ENCODE data around the gene INIP. TPM values are rescaled to one million over a fixed set of nuclear protein-coding genes. Genes with fewer than 3 reads are reported as not detected.

Gene INIP
- total RNA-seq, 1 donor from 2014 or later: 11.5 TPM

DNA sequence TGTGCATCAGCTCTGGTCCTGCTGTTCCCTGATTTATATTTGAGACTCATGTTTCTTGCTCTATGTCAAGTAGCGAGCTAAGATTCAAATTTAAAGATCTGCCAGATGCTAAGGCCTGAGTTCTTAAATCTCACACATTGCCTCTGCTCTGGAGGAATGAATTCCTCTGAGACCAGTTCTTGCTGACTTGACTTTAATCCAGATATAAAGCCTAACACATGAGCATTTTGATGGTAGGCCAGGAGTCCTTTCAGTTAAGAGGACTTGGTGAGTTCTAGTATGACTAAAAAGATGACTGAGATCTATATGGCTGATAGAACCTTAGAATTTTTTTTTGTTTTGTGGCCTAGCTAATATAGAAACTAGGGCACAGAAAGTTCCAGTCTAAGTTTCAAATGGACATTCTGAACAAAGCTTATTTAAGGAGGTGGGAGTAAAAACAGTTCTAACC is 1.3 kb upstream of the INIP start:
- peaks cover 5 to 13% (median 6%) of the 10 kb centered on the region in 3 donors for H3K4me1 ChIP-seq (ENCODE audit: control insufficient read depth in 3 of 3, insufficient read depth in 3 of 3, low read length in 3 of 3)
- H3K27ac ChIP-seq (ENCODE audit: low read depth, low read length): no peak overlapping the region
- no peaks in the 10 kb centered on the region for H3K27me3 ChIP-seq (ENCODE audit: control insufficient read depth in 3 of 3, insufficient read depth in 3 of 3, low read length in 3 of 3)
- no peaks in the 10 kb centered on the region for H3K9me3 ChIP-seq (ENCODE audit: control insufficient read depth in 3 of 3, low read length in 3 of 3)
- no peak overlapping the region for H3K4me3 ChIP-seq (ENCODE audit: low read length in 3 of 3)
- H3K36me3 ChIP-seq (ENCODE audit: control insufficient read depth in 3 of 3, insufficient read depth in 3 of 3, low read length in 3 of 3): peaks cover 0 to 6% (median 3%) of the 10 kb centered on the region in 3 donors
- no peak overlapping the region for H3K9ac ChIP-seq (ENCODE audit: low read depth in 1 of 3, low read length in 3 of 3)

DNA sequence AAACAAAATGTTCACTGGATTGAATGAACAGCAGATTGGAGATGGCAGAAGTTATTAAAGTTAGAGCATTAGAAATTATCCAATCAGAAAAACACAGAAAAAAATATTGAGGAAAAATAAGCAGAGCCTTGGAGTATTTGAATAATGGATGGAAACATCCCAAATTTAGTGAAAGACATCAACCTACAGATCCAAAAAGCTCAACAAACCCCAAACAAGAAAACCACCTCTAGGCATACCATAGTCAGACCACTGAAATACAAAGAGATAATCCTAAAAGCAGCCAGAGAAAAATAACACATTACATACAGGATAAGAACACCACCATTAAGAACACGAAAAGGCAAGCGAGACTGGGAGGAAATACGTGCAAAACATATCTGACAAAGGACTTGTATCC is 5.2 kb downstream of the INIP start:
- no peak overlapping the region for H3K4me3 ChIP-seq (ENCODE audit: low read length in 3 of 3)
- peaks cover 5 to 10% (median 6%) of the 10 kb centered on the region in 3 donors for H3K4me1 ChIP-seq (ENCODE audit: control insufficient read depth in 3 of 3, insufficient read depth in 3 of 3, low read length in 3 of 3)
- peaks cover 0 to 10% (median 6%) of the 10 kb centered on the region in 3 donors for H3K36me3 ChIP-seq (ENCODE audit: control insufficient read depth in 3 of 3, insufficient read depth in 3 of 3, low read length in 3 of 3)
- H3K27me3 ChIP-seq (ENCODE audit: control insufficient read depth in 3 of 3, insufficient read depth in 3 of 3, low read length in 3 of 3): no peaks in the 10 kb centered on the region
- no peak overlapping the region for H3K27ac ChIP-seq (ENCODE audit: low read depth, low read length)
- H3K9me3 ChIP-seq (ENCODE audit: control insufficient read depth in 3 of 3, low read length in 3 of 3): no peaks in the 10 kb centered on the region
- no peak overlapping the region for H3K9ac ChIP-seq (ENCODE audit: low read depth in 1 of 3, low read length in 3 of 3)

DNA sequence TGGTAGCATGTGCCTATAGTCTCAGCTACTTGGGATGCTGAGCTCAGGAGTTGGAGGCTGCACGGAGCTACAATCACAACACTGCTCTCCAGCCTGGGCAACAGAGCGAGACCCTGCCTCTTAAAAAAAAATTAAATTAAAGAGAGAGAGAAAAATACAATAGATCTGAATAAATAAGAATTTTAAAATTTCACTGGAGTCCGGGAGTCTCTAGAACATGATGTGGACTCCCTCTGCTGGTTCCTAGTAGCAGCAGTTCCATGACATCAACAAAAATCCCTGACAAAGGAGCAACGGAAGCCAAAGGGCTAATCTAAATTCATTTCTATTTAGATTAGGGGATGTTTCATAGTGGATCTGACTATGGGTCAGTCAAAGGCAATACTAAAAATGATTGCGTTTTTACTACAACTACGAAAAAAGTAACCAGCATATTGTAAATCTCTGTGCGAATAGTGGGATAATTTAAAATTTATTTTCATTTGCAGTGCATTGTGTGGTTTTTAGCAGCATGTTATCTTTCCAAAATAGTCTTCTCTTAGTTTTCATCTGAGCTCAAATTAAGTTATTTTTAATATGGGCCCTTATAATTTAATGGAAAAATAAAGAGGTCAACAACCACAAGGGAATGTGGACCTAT is 6.7 kb downstream of the INIP start:
- Histone ChIP-seq H3K27ac (ENCODE audit: low read depth, low read length) (no peak overlapping the region), H3K36me3 (ENCODE audit: control insufficient read depth in 3 of 3, insufficient read depth in 3 of 3, low read length in 3 of 3) (peaks cover 0 to 10% (median 6%) of the 10 kb centered on the region in 3 donors), H3K9ac (ENCODE audit: low read depth in 1 of 3, low read length in 3 of 3) (no peak overlapping the region), H3K4me3 (ENCODE audit: low read length in 3 of 3) (no peak overlapping the region), H3K27me3 (ENCODE audit: control insufficient read depth in 3 of 3, insufficient read depth in 3 of 3, low read length in 3 of 3) (no peaks in the 10 kb centered on the region), H3K9me3 (ENCODE audit: control insufficient read depth in 3 of 3, low read length in 3 of 3) (no peaks in the 10 kb centered on the region), H3K4me1 (ENCODE audit: control insufficient read depth in 3 of 3, insufficient read depth in 3 of 3, low read length in 3 of 3) (no peaks in the 10 kb centered on the region)

DNA sequence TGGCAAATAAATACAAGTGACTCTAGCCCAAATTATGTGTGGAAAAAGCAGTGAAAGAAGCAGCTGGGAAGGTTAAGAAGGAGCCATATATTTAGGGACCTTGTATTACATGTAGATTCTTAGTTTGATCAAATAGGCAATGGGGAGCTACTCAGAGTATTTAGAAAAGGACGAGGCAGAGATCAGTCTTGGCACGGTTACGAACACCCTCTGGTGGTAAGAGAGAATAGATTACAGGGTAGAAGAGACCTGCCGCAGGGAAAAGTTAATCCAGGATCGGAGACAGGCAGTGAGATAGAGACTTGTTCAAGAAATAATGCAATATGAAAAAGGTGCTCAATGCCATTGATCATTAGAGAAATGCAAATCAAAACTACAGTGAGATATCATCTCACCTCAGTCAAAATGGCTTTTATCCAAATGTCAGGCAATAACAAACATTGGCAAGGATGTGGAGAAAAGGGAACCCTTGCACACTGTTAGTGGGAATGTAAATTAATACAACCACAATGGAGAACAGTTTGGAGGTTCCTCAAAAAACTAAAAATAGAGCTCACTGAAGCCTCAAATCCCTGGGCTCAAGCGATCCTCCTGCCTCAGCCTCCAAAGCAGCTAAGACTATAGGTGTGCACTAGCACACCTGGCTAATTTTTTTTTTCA is 12.0 kb downstream of the INIP start:
- Histone ChIP-seq H3K27ac (ENCODE audit: low read depth, low read length) (no peak overlapping the region), H3K9me3 (ENCODE audit: control insufficient read depth in 3 of 3, low read length in 3 of 3) (no peaks in the 10 kb centered on the region), H3K27me3 (ENCODE audit: control insufficient read depth in 3 of 3, insufficient read depth in 3 of 3, low read length in 3 of 3) (no peaks in the 10 kb centered on the region), H3K9ac (ENCODE audit: low read depth in 1 of 3, low read length in 3 of 3) (no peak overlapping the region), H3K36me3 (ENCODE audit: control insufficient read depth in 3 of 3, insufficient read depth in 3 of 3, low read length in 3 of 3) (no peaks in the 10 kb centered on the region), H3K4me3 (ENCODE audit: low read length in 3 of 3) (no peak overlapping the region), H3K4me1 (ENCODE audit: control insufficient read depth in 3 of 3, insufficient read depth in 3 of 3, low read length in 3 of 3) (no peaks in the 10 kb centered on the region)

DNA sequence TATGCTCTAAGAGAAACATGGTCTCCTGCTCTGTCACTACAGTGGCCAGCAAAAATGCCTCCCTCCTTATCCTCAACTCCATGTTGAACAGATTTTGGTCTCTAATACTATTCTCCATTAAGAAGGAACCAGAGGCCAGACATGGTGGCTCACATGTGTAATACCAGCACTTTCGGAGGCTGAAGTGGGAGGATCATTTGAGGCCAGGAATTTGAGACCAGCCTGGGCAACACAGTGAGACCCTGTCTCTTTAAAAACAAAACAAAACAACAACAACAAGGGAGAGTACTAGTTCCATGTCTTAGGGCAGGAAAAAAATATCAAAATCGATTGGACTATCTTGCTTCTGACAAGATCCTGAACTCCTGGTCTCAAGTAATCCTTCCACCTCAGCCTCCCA is 14.6 kb downstream of the INIP start:
- no peaks in the 10 kb centered on the region for H3K36me3 ChIP-seq (ENCODE audit: control insufficient read depth in 3 of 3, insufficient read depth in 3 of 3, low read length in 3 of 3)
- H3K9ac ChIP-seq (ENCODE audit: low read depth in 1 of 3, low read length in 3 of 3): no peak overlapping the region
- H3K27ac ChIP-seq (ENCODE audit: low read depth, low read length): no peak overlapping the region

DNA sequence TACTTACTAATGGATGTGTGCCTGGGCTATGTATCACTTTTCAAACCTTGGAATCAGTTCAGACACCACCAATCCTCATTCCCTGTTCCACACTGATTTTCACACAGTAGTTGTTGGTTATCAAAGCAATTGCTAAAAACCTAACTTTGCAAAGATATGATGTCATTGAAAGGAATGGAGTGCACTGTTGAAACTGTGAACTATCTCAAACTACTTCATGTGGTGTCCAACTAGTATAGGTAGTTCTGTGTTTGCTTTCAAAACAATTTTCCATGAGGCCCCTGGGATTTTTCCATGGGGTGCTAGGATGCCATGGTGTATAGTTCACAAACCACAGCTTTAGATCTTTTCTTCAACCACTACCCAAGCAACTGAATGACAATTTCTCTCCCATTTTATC is 17.8 kb downstream of the INIP start:
- Histone ChIP-seq H3K27me3 (ENCODE audit: control insufficient read depth in 3 of 3, insufficient read depth in 3 of 3, low read length in 3 of 3) (no peaks in the 10 kb centered on the region), H3K27ac (ENCODE audit: low read depth, low read length) (no peak overlapping the region), H3K9me3 (ENCODE audit: control insufficient read depth in 3 of 3, low read length in 3 of 3) (no peaks in the 10 kb centered on the region), H3K36me3 (ENCODE audit: control insufficient read depth in 3 of 3, insufficient read depth in 3 of 3, low read length in 3 of 3) (peaks cover 0 to 10% (median 3%) of the 10 kb centered on the region in 3 donors), H3K4me3 (ENCODE audit: low read length in 3 of 3) (no peak overlapping the region), H3K9ac (ENCODE audit: low read depth in 1 of 3, low read length in 3 of 3) (no peak overlapping the region), H3K4me1 (ENCODE audit: control insufficient read depth in 3 of 3, insufficient read depth in 3 of 3, low read length in 3 of 3) (no peaks in the 10 kb centered on the region)

More for the DNA sequence above, 14.6 kb downstream of the INIP start:
- Histone ChIP-seq H3K4me3 (ENCODE audit: low read length in 3 of 3) (no peak overlapping the region), H3K4me1 (ENCODE audit: control insufficient read depth in 3 of 3, insufficient read depth in 3 of 3, low read length in 3 of 3) (no peaks in the 10 kb centered on the region), H3K27me3 (ENCODE audit: control insufficient read depth in 3 of 3, insufficient read depth in 3 of 3, low read length in 3 of 3) (no peaks in the 10 kb centered on the region), H3K9me3 (ENCODE audit: control insufficient read depth in 3 of 3, low read length in 3 of 3) (no peaks in the 10 kb centered on the region)

DNA sequence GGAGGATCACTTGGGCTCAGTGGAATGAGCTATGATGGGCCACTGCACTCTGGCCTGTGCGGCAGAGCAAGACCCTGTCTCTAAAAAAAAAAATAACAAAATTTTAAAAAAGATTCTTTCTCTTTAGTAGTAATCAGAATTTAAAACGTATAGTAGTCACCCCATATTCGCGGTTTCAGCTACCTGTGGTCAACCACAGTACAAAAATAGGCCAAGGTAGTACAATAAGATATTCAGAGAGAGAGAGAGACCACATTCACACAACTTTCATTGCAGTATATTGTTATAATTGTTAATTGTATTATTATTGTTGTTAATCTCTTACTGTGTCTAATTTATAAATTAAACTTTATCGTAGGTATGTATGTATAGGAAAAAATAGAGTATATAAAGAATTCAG is 18.7 kb downstream of the INIP start:
- Histone ChIP-seq H3K36me3 (ENCODE audit: control insufficient read depth in 3 of 3, insufficient read depth in 3 of 3, low read length in 3 of 3) (peaks cover 0 to 10% (median 3%) of the 10 kb centered on the region in 3 donors), H3K4me1 (ENCODE audit: control insufficient read depth in 3 of 3, insufficient read depth in 3 of 3, low read length in 3 of 3) (no peaks in the 10 kb centered on the region), H3K9me3 (ENCODE audit: control insufficient read depth in 3 of 3, low read length in 3 of 3) (no peaks in the 10 kb centered on the region), H3K4me3 (ENCODE audit: low read length in 3 of 3) (no peak overlapping the region), H3K27ac (ENCODE audit: low read depth, low read length) (no peak overlapping the region), H3K27me3 (ENCODE audit: control insufficient read depth in 3 of 3, insufficient read depth in 3 of 3, low read length in 3 of 3) (no peaks in the 10 kb centered on the region), H3K9ac (ENCODE audit: low read depth in 1 of 3, low read length in 3 of 3) (no peak overlapping the region)

DNA sequence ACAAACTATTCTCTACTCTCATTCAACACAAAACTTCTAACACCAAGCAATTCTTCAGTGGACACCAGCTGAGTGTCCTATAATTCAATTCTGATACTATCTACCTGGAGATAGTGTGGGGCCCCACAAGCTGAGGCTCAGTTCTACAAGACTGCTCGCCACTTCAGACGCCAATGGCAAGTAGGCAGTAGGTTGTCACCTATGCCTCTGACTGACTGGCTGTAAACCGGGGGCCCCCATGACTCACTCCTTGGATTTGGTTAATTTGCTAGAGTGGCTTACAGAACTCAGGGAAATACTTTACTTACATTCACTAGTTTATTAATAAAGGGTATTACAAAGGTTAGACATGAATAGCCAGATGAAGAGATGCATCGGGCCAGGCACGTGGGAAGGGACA is 21.5 kb downstream of the INIP start:
- no peaks in the 10 kb centered on the region for H3K27me3 ChIP-seq (ENCODE audit: control insufficient read depth in 3 of 3, insufficient read depth in 3 of 3, low read length in 3 of 3)
- H3K9ac ChIP-seq (ENCODE audit: low read depth in 1 of 3, low read length in 3 of 3): no peak overlapping the region
- peaks cover 0 to 17% (median 15%) of the 10 kb centered on the region in 3 donors for H3K36me3 ChIP-seq (ENCODE audit: control insufficient read depth in 3 of 3, insufficient read depth in 3 of 3, low read length in 3 of 3)
- H3K9me3 ChIP-seq (ENCODE audit: control insufficient read depth in 3 of 3, low read length in 3 of 3): no peaks in the 10 kb centered on the region
- no peak overlapping the region for H3K27ac ChIP-seq (ENCODE audit: low read depth, low read length)
- H3K4me3 ChIP-seq (ENCODE audit: low read length in 3 of 3): no peak overlapping the region
- H3K4me1 ChIP-seq (ENCODE audit: control insufficient read depth in 3 of 3, insufficient read depth in 3 of 3, low read length in 3 of 3): no peaks in the 10 kb centered on the region

DNA sequence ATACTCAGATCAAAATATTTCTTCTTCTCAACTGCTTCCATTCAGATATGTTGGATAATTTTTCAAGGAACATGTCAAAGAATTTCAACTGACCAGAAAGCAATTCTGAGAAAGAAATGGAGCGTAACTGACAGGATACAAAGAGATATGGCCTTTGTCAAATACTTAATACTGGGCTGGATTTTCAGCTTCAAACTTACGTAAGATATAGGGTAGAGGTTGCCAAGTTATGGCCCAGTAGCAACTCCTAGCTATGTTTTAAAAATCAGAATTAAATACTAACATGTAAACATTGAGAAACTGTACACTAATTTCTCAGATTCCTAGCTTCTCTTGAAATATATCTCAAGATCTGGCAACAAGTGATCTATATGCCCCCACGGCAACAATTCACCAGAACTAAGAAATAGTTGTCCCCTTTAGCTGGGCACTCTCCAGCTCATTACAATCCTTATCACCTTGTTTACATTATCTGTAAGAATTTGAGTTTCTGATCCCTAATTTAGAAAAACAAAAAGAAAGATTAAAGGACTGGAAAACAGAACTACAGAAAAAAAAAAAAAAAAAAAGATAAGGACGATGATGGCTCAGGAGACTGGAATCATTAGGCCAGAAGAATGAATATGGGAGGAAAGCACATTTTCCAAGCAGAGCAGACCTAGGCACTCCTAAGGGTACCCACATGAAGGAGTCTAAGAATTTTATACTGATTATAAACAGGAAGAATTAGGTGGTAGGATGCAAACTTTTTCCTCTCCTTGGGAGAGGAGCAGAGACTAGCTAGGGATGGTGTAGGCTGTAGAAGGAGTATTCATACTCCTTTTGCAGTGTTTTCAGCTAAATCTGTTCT is 23.0 kb downstream of the INIP start:
- Histone ChIP-seq H3K9me3 (ENCODE audit: control insufficient read depth in 3 of 3, low read length in 3 of 3) (no peaks in the 10 kb centered on the region), H3K27ac (ENCODE audit: low read depth, low read length) (no peak overlapping the region), H3K9ac (ENCODE audit: low read depth in 1 of 3, low read length in 3 of 3) (no peak overlapping the region), H3K27me3 (ENCODE audit: control insufficient read depth in 3 of 3, insufficient read depth in 3 of 3, low read length in 3 of 3) (no peaks in the 10 kb centered on the region), H3K4me1 (ENCODE audit: control insufficient read depth in 3 of 3, insufficient read depth in 3 of 3, low read length in 3 of 3) (no peaks in the 10 kb centered on the region), H3K36me3 (ENCODE audit: control insufficient read depth in 3 of 3, insufficient read depth in 3 of 3, low read length in 3 of 3) (peaks cover 9 to 27% (median 22%) of the 10 kb centered on the region in 3 donors), H3K4me3 (ENCODE audit: low read length in 3 of 3) (no peak overlapping the region)

Measured in skeletal muscle tissue (tissue), 4 donors.